NCI-H526 (cell line): ENCODE data around the gene CACNA1B.
"Not testable (repeated sequence)": the region's sequence is repeated elsewhere in the genome, so short reads cannot be mapped to it uniquely, and the experiment has no call there.

Experiments used
- DNase-seq, 2 experiments: peaks; one replicate each; lab custom pipeline; 2025; lab: John Stamatoyannopoulos, UW

CACNA1B gene

GRCh38 chr9:138143491-138143890 is 265.9 kb downstream of the CACNA1B start:
- not testable (repeated sequence) for DNase-seq

- DNase-seq: not testable (repeated sequence)
Measured at GRCh38 chr9:138147556-138147955, 270.0 kb downstream of the CACNA1B start.

GRCh38 chr9:138149672-138150656 is 272.4 kb downstream of the CACNA1B start:
- DNase-seq: peak; percentile 0 to 47

- DNase-seq: not testable (repeated sequence)
Measured at GRCh38 chr9:138155788-138156187, 278.2 kb downstream of the CACNA1B start.

GRCh38 chr9:138166793-138167192 is 289.2 kb downstream of the CACNA1B start:
- DNase-seq: not testable (repeated sequence)
